DMS 273 (cell line): ENCODE data around the gene PARK7.
A peak's percentile ranks its signal among the peaks of the same experiment; 100 is the strongest.

Experiments
- DNase-seq: peaks from one replicate; lab custom pipeline; 2025; ENCODE audit not compliant: unreplicated experiment; lab: John Stamatoyannopoulos, UW

The PARK7 gene

GRCh38 chr1:8021676-8022266 lies 60.3 kb downstream of the PARK7 start:
- DNase-seq, result no peak

- no peak for DNase-seq
Observed at GRCh38 chr1:8022395-8023286, 61.1 kb downstream of the PARK7 start.

GRCh38 chr1:8023287-8023994 lies 61.9 kb downstream of the PARK7 start:
- DNase-seq, result no peak

GRCh38 chr1:8023995-8024313 lies 62.4 kb downstream of the PARK7 start:
- no peak for DNase-seq

- no peak for DNase-seq
Observed at GRCh38 chr1:8024329-8024728, 62.8 kb downstream of the PARK7 start.

- DNase-seq, result peak; percentile 57
Observed at GRCh38 chr1:8025061-8025670, 63.7 kb downstream of the PARK7 start.

- no peak for DNase-seq
Observed at GRCh38 chr1:8025671-8026144, 64.2 kb downstream of the PARK7 start.

GRCh38 chr1:8026153-8026975 lies 64.9 kb downstream of the PARK7 start, which contains the start of gene ERRFI1:
Gene ERRFI1, minus strand, starts transcription at chr1:8026309. Its CDS starts 10,690 bp downstream, at chr1:8015619.
- peak; percentile 97 for DNase-seq

GRCh38 chr1:8026976-8027747 lies 65.7 kb downstream of the PARK7 start:
- DNase-seq, result no peak

GRCh38 chr1:8027748-8028570 lies 66.4 kb downstream of the PARK7 start:
- peak; percentile 28 for DNase-seq

GRCh38 chr1:8028571-8028910 lies 67.0 kb downstream of the PARK7 start:
- no peak for DNase-seq

GRCh38 chr1:8031176-8031785 lies 69.8 kb downstream of the PARK7 start:
- DNase-seq, result peak; percentile 59

GRCh38 chr1:8032366-8032910 lies 70.9 kb downstream of the PARK7 start:
- no peak for DNase-seq

GRCh38 chr1:8033322-8033721 lies 71.8 kb downstream of the PARK7 start:
- no peak for DNase-seq
